Gastroesophageal sphincter (tissue), 4 donors: ENCODE measurements around the gene PRX. TPM values are rescaled to one million over a fixed set of nuclear protein-coding genes. Genes with fewer than 3 reads are reported as not detected.

ENCODE experiments used
- ATAC-seq: fragments of 150-250 bp; one replicate; pipeline ENCODE4 v1.9.1; 2016; ENCODE audit warnings: mild to moderate bottlenecking, moderate library complexity
- H3K27ac ChIP-seq, 4 donors: fragments of 200-600 bp; sonication (generic) in 3 of 4; 1 replicate in 3 of 4; 2 replicates in 1 of 4; pipeline ENCODE4 v1.5.1; 2016 to 2019
- H3K27me3 ChIP-seq: fragments of 200-600 bp; sonication (generic); one replicate; pipeline ENCODE4 v1.5.1; 2019
- H3K36me3 ChIP-seq, 2 donors: fragments of 200-600 bp; sonication (generic); one replicate each; pipeline ENCODE4 v1.5.1; 2019; ENCODE audit warnings: control low read depth in 1 of 2
- H3K4me1 ChIP-seq, 3 donors: fragments of 200-600 bp; sonication (generic); 1 replicate in 2 of 3; 2 replicates in 1 of 3; pipeline ENCODE4 v1.5.1; 2016 to 2019; ENCODE audit warnings: control low read depth in 2 of 3
- H3K4me3 ChIP-seq, 2 donors: fragments of 200-600 bp; sonication (generic); one replicate each; pipeline ENCODE4 v1.5.1; 2019; ENCODE audit warnings: mild to moderate bottlenecking in 1 of 2, moderate library complexity in 1 of 2
- H3K9me3 ChIP-seq, 3 donors: fragments of 200-600 bp; sonication (generic); one replicate each; pipeline ENCODE4 v1.5.1; 2017 to 2019; ENCODE audit warnings: control low read depth in 2 of 3
- CTCF ChIP-seq, 4 experiments: fragments of 200-600 bp in 2 of 4; fragments of 450-650 bp in 2 of 4; sonication (generic) in 1 of 4; IDR thresholded peaks; one replicate each; pipeline ENCODE4 v1.5.1; 2017 to 2019; ENCODE audit warnings: antibody characterized with exemption in 4 of 4, mild to moderate bottlenecking in 2 of 4, moderate library complexity in 2 of 4
- EP300 ChIP-seq: sonication (generic); formaldehyde crosslinking; IDR thresholded peaks from one replicate; pipeline ENCODE4 v1.6.1; 2017; ENCODE audit warnings: antibody characterized with exemption, mild to moderate bottlenecking
- POLR2A ChIP-seq, 2 donors: fragments of 450-650 bp; IDR thresholded peaks; one replicate each; pipeline ENCODE4 v1.6.1; 2017; ENCODE audit warnings: antibody characterized with exemption in 2 of 2, mild to moderate bottlenecking in 2 of 2, moderate library complexity in 1 of 2
- POLR2AphosphoS5 ChIP-seq: sonication (generic); formaldehyde crosslinking; IDR thresholded peaks from one replicate; pipeline ENCODE4 v1.6.1; 2017; ENCODE audit warnings: antibody characterized with exemption
- WGBS, 2 donors: methylation state at CpG; one replicate each; pipeline ENCODE4 v1.1.5; 2018; ENCODE audit warnings: low coverage in 1 of 2; 5-methylcytosine and 5-hydroxymethylcytosine counted together
- total RNA-seq, 4 donors: library from RNA; depleted of rRNA; stranded (reverse); fragments of >200 nt; gene quantifications; one replicate each; pipeline ENCODE4 v1.1.0, GENCODE V29; 2016

Gene PRX
- total RNA-seq, 4 donors from 2014 or later, result 4.5 to 12.7 (median 6.7) TPM

DNA sequence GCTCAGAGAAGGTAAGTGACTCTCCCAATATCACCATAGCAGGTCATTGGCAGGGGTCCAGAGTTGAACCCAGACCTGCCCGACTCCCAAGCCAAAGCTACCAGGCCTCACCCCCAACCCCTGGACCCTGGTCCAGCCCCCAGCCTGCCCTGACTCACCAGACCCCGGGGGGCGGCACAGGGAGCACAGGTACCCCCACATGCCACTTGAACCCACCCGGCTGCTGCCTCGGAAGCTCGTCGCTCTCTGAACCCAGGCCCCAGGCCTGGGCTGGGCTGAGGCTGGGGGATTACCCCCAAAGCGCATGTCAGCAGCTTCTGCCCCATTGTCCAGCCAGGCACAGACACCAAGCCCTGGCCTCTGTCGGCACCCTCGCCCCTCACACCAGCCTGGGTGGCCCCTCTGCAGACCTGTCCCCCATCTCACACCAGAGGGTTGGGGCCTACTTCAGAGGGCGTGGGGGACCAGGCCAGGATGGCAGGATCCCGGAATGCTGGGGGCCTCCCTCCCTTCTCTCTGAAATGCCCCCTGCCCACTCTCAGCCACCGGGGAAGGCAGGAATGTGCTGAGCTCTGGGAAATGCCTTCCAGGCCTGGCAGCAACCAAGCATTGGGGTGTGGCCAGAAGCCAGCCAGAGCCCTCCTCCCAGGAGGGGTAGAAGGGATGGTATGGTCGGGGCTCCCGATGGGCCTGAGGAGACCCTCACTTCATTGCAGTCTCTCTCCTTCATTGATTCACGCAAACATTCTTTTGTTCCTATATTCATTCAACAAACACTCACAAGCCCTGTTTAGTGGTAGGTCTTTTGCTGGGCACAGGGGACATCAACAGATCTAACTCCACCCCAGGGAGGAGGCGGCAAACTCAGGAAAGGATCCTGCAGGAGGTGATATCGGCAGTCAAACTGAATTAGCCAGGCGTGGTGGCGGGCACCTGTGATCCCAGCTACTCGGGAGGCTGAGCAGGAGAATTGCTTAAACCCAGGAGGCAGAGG, 1.7 kb upstream of the PRX start:
- TF ChIP-seq EP300 (no peak), POLR2AphosphoS5 (no peak), POLR2A (IDR thresholded peaks at IDR 0.05) (no peak), CTCF (IDR thresholded peaks at IDR 0.05) (no peak)
- no peak for ATAC-seq
- H3K27ac ChIP-seq, result no peak overlapping the region
- WGBS, 2 donors, result 81% methylated on average over 13 of the region's 21 CpGs; no CpG with 5 or more reads in 1 of the 2 donors
- no peaks in the 10 kb centered on the region for H3K9me3 ChIP-seq
- no peak overlapping the region for H3K4me3 ChIP-seq
- no peaks in the 10 kb centered on the region for H3K27me3 ChIP-seq
- peaks cover 0 to 47% (median 19%) of the 10 kb centered on the region in 3 donors for H3K4me1 ChIP-seq
- H3K36me3 ChIP-seq, result no peaks in the 10 kb centered on the region

- TF ChIP-seq EP300 (no peak), POLR2AphosphoS5 (no peak), CTCF (IDR thresholded peaks at IDR 0.05) (no peak), POLR2A (IDR thresholded peaks at IDR 0.05) (no peak)
- WGBS, 2 donors, result 75% methylated on average over 2 of the region's 4 CpGs; no CpG with 5 or more reads in 1 of the 2 donors
- Histone ChIP-seq H3K4me1 (peaks cover 0 to 45% (median 19%) of the 10 kb centered on the region in 3 donors), H3K4me3 (no peak overlapping the region), H3K27me3 (no peaks in the 10 kb centered on the region), H3K27ac (no peak overlapping the region), H3K36me3 (no peaks in the 10 kb centered on the region), H3K9me3 (no peaks in the 10 kb centered on the region)
- ATAC-seq, result no peak
These were observed 312 bp downstream of the PRX start for GRCh38 chr19:40412866-40413265.

- peak overlapping the region in 3 of 4 donors; percentile 69 to 75 (median 74) for H3K27ac ChIP-seq
- H3K36me3 ChIP-seq, result no peaks in the 10 kb centered on the region
- no peaks in the 10 kb centered on the region for H3K27me3 ChIP-seq
- H3K4me1 ChIP-seq, result peaks cover 0 to 37% (median 14%) of the 10 kb centered on the region in 3 donors
- H3K9me3 ChIP-seq, result no peaks in the 10 kb centered on the region
- TF ChIP-seq CTCF (IDR thresholded peaks at IDR 0.05), result no peak
- ATAC-seq, result no peak
- no CpG with 5 or more reads among the region's 8 CpGs for WGBS, 2 donors
- H3K4me3 ChIP-seq, result no peak overlapping the region
These were observed 1.1 kb downstream of the PRX start for GRCh38 chr19:40411958-40412499.

- TF ChIP-seq CTCF (IDR thresholded peaks at IDR 0.05) (no peak), POLR2AphosphoS5 (no peak), EP300 (no peak), POLR2A (IDR thresholded peaks at IDR 0.05) (no peak)
- Histone ChIP-seq H3K9me3 (no peaks in the 10 kb centered on the region), H3K4me1 (peaks cover 0 to 32% (median 13%) of the 10 kb centered on the region in 3 donors), H3K4me3 (no peak overlapping the region), H3K27me3 (no peaks in the 10 kb centered on the region), H3K36me3 (no peaks in the 10 kb centered on the region), H3K27ac (peak overlapping the region in 3 of 4 donors; percentile 69 to 75 (median 74))
- peak; percentile 86 for ATAC-seq
- WGBS, 2 donors, result 20 to 46% methylated on average over 5 to 11 of the region's 16 CpGs
These were observed 1.9 kb downstream of the PRX start for GRCh38 chr19:40411125-40411842.
